ENCODE results near the gene POU3F3.

Gene POU3F3

GRCh38 chr2:104900608-104901007 lies 46.7 kb downstream of the POU3F3 start:
- no peak overlapping the region for H3K4me3 ChIP-seq (ENCODE audit: control insufficient read depth, low read depth, low read length)
- no peak for TF ChIP-seq CTCF (IDR thresholded peaks at IDR 0.05; ENCODE audit: control insufficient read depth, insufficient read depth, low read depth, low read length, missing control alignments)
- no peak for DNase-seq (ENCODE audit: low read depth)

DNA sequence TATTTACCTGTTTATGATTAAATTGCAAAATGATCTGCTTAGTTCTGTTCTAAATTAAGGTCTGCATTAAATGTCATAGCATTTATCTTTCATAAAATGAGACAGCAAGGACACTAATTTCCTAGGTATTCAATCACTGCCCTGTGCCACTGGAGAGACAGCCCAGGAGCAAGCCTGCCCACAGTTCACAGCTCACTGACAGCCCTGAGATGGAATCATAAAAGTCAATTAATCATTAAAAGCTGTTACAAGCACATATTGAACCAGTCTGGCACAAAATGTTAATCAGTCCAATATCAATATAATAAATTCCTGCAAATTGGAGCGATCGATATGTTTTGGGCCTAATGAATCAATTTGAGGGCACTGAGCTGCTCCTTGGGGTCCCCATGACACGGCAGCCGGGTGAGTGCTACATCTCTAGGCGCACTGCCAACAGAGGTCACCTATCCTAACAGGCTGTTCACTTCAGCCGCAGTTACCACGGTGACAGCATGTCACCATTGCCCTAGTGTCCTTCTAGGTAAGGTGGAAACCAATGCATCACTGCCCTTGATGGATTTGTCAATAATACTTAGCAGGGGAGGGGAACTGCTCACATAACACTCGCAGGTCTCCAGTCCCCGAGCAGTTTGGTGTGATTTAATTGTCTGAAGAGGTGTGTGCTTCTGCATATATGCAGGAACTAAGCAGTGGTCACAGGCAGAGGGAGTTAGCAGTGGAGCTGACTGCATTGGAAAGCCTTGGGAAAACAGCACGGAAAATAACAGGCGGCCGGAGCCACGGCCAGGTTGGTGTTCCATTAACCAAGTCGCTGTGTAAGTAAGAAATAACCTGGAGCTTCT lies 47.3 kb downstream of the POU3F3 start:
- no peak for DNase-seq (ENCODE audit: low read depth)

DNA sequence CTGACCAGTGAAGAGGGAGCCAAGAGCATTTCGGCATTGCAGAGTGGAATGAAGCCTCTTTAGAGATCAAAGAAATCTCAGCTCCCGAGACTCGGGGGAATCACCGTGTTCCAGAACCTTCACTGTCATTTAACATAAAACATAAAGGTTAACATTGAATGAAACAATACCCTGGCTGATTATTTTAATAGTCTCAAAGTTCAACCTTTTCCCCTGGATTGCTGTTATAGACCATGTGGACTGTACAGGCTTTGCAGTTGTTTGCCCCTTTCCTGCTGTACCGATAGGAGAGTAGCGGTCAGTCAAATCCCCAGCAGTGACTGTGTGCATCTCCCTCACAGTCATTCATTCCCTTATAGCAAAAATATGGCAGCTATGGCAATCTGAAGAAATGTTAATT lies 48.4 kb downstream of the POU3F3 start:
- no peak for TF ChIP-seq CTCF (IDR thresholded peaks at IDR 0.05; ENCODE audit: control insufficient read depth, insufficient read depth, low read depth, low read length, missing control alignments)
- DNase-seq (ENCODE audit: low read depth): no peak
- H3K4me3 ChIP-seq (ENCODE audit: control insufficient read depth, low read depth, low read length): no peak overlapping the region

More for the DNA sequence above, 47.3 kb downstream of the POU3F3 start:
- no peak for TF ChIP-seq CTCF (IDR thresholded peaks at IDR 0.05; ENCODE audit: control insufficient read depth, insufficient read depth, low read depth, low read length, missing control alignments)
- no peak overlapping the region for H3K4me3 ChIP-seq (ENCODE audit: control insufficient read depth, low read depth, low read length)
